Posterior cingulate gyrus (tissue), 11 donors: ENCODE measurements around the gene USF2.
A peak's percentile ranks its signal among the peaks of the same experiment; 100 is the strongest.

ENCODE experiments used
- DNase-seq, 10 donors: peaks; one replicate each; pipeline versions ENCODE4 v3.0.0 to v3.0.0-alpha.2; 2020 to 2021; ENCODE audit warnings: mixed read lengths in 3 of 10
- intact Hi-C: fragments of 100-400 bp; cut with DNase I; formaldehyde crosslinking; loops from one replicate; pipeline ENCODE4 v1.15.1; 2023

USF2 gene

GRCh38 chr19:35311901-35312665 lies 43.3 kb downstream of the USF2 start:
- intact Hi-C loops = no loop called here
- no peak for DNase-seq

- intact Hi-C loops = no loop called here
- DNase-seq = no peak
Measured at GRCh38 chr19:35313587-35313986, 44.8 kb downstream of the USF2 start.

GRCh38 chr19:35314031-35314430 lies 45.3 kb downstream of the USF2 start:
- DNase-seq = no peak
- intact Hi-C loops = no loop called here

DNA sequence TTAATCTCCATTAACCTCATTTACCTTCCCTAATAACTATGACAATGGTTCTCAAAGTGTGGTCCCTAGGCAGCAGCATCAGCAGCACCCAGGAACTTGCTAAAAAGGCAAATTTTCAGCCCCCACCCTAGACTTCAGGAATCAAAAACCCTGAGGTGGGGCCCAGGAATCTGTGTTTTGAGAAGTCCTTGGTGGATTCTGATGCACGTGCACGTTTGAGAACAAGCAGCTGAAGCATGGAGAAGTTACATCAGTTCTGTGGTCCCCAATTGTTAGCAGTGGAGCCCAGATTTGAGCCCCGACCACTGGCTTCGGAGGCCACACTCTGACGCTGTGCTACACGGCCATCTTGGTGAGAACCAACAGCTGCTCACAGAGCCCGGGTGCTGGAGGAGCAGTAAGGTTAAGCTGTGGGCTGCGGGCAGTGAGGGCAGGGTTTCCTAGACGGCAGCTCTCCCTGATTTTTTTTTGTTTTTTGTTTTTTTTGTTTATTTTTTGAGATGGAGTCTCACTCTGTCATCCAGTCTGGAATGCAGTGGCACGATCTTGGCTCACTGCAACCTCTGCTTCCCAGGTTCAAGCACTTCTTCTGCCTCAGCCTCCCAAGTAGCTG lies 46.2 kb downstream of the USF2 start:
- no peak for DNase-seq
- intact Hi-C loops = no loop called here

GRCh38 chr19:35315883-35316282 lies 47.1 kb downstream of the USF2 start:
- no peak for DNase-seq
- intact Hi-C loops = no loop called here

DNA sequence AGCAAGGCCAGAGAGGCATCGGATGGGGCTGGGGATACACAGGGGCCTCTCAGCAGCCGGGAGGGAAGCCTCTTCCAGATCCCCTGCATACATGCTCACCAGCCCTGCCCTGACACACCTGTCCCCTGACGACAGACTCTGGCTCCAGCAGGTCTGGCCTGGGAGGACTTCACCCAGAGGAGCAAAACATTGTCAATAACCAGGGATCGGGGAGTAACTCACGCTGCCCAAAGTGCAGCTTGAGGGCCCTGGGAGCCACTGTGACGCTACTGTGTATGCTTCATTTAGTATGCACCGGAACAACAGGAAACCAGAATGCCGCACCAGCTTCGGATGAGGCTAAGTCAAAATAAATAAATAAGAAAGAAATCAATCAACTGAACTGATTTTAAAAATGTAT lies 47.8 kb downstream of the USF2 start:
- intact Hi-C loops = no loop called here
- DNase-seq = no peak

GRCh38 chr19:35317464-35318043 lies 48.8 kb downstream of the USF2 start:
- intact Hi-C loops = no loop called here
- no peak for DNase-seq

DNA sequence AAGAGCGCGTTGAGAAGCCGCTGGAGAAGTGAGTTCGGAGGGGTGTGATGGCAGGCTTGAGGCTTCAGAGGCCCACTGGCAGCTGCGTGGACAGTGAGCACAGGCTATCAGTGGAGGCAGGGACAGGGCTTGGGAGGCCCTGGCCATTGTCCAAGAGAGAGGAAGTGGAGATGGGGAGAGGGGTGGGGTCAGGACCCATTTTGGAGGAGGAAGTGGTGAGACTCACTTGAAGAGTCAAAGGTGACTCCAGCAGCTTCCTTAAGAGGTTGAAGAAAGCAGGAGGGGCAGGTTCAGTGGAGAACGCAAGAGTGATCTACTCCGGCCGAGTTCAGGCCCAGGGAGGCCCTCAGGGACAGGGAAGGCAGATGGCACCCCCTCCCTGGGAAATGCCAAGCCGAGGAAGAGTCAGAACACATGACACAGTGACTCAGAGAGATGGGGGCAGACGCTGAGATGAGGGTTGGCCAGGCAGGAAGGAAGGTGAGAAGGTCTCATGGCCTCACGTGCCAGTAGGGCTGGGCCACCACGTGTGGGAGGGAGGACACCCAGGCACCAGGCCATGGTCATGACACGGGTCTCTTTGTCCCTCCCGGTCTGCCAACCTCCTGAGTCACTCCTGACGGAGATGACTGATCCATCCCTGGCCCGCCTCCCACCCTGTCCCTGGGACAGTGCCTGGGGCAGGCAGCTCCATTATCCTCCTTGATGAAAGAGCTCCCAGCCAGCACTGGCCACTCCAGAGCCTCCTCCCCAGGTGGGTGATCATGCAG lies 50.1 kb downstream of the USF2 start:
- intact Hi-C loops = no loop called here
- peak; percentile 48 to 96 (median 80) for DNase-seq

GRCh38 chr19:35320065-35320713 lies 51.4 kb downstream of the USF2 start:
- no peak for DNase-seq
- intact Hi-C loops = no loop called here

DNA sequence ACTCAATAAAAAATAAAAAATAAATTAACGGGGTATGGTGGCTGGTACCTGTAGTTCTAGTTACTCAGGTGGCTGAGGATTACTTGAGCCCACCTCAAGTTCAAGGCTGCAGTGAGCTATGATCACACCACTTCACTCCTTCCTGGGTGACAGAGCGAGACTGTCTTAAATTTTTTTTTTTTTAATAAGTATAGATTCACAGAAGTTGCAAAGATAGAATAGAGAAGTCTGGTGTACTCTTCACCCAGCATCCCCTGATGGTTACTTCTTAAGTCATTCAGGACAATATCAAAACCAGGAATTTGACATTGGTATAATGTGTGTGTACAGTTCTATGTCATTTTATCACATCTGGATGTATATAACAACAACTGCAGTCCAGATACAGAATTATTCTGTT lies 52.5 kb downstream of the USF2 start:
- no peak for DNase-seq
- intact Hi-C loops = no loop called here

GRCh38 chr19:35322014-35322413 lies 53.3 kb downstream of the USF2 start:
- intact Hi-C loops = no loop called here
- DNase-seq = no peak

GRCh38 chr19:35327642-35328041 lies 58.9 kb downstream of the USF2 start:
- intact Hi-C loops = no loop called here
- no peak for DNase-seq

- intact Hi-C loops = no loop called here
Measured at GRCh38 chr19:35328851-35329285, 60.1 kb downstream of the USF2 start, which contains the start of gene CD22. Gene CD22, plus strand, starts transcription at chr19:35329187. Its CDS starts 2,854 bp downstream, at chr19:35332041.

GRCh38 chr19:35329323-35329722 lies 60.6 kb downstream of the USF2 start:
- DNase-seq = no peak
- intact Hi-C loops = no loop called here

More at GRCh38 chr19:35328851-35329285, 60.1 kb downstream of the USF2 start, which contains the start of gene CD22:
- DNase-seq = no peak
